GM21825 (cell line): ENCODE data around the gene RNASE8.

Experiments used
- ATAC-seq: cut with Tn5 transposase; IDR thresholded peaks from one replicate; pipeline ENCODE4 v1.9.1; 2021; ENCODE audit warnings: mild to moderate bottlenecking, moderate library complexity; ENCODE audit not compliant: unreplicated experiment

RNASE8 gene

GRCh38 chr14:21071225-21072030 lies 13.8 kb downstream of the RNASE8 start:
- peak; percentile 81 for ATAC-seq

- no peak for ATAC-seq
Measured at GRCh38 chr14:21072031-21072473, 14.4 kb downstream of the RNASE8 start.

GRCh38 chr14:21072781-21073339 lies 15.2 kb downstream of the RNASE8 start:
- no peak for ATAC-seq

- ATAC-seq, result no peak
Measured at GRCh38 chr14:21073921-21074320, 16.3 kb downstream of the RNASE8 start.

- ATAC-seq, result no peak
Measured at GRCh38 chr14:21074398-21075272, 17.0 kb downstream of the RNASE8 start.

- ATAC-seq, result no peak
Measured at GRCh38 chr14:21075719-21076437, 18.3 kb downstream of the RNASE8 start.

- no peak for ATAC-seq
Measured at GRCh38 chr14:21077672-21078071, 20.1 kb downstream of the RNASE8 start.

GRCh38 chr14:21078287-21078686 lies 20.7 kb downstream of the RNASE8 start:
- no peak for ATAC-seq

GRCh38 chr14:21078726-21079125 lies 21.1 kb downstream of the RNASE8 start:
- ATAC-seq, result no peak

- no peak for ATAC-seq
Measured at GRCh38 chr14:21081521-21082142, 24.0 kb downstream of the RNASE8 start.

GRCh38 chr14:21083565-21084325 lies 26.1 kb downstream of the RNASE8 start:
- ATAC-seq, result no peak

GRCh38 chr14:21084396-21084795 lies 26.8 kb downstream of the RNASE8 start:
- no peak for ATAC-seq

GRCh38 chr14:21084998-21085853 lies 27.6 kb downstream of the RNASE8 start:
- no peak for ATAC-seq

GRCh38 chr14:21086908-21087293 lies 29.3 kb downstream of the RNASE8 start:
- ATAC-seq, result no peak

- ATAC-seq, result no peak
Measured at GRCh38 chr14:21087294-21088091, 29.9 kb downstream of the RNASE8 start.

GRCh38 chr14:21088687-21089086 lies 31.1 kb downstream of the RNASE8 start:
- ATAC-seq, result no peak

- no peak for ATAC-seq
Measured at GRCh38 chr14:21089271-21089670, 31.6 kb downstream of the RNASE8 start.

- no peak for ATAC-seq
Measured at GRCh38 chr14:21089877-21090193, 32.2 kb downstream of the RNASE8 start.
